ENCODE results near the gene BRPF3. TPM values are rescaled to one million over a fixed set of nuclear protein-coding genes. Genes with fewer than 3 reads are reported as not detected.

BRPF3 gene
- total and polyA plus RNA-seq, 2 of the 13 experiments (the other 11 are each of a cell fraction or from before 2014, with no cell fraction given) = 12.3 to 22.9 TPM

DNA sequence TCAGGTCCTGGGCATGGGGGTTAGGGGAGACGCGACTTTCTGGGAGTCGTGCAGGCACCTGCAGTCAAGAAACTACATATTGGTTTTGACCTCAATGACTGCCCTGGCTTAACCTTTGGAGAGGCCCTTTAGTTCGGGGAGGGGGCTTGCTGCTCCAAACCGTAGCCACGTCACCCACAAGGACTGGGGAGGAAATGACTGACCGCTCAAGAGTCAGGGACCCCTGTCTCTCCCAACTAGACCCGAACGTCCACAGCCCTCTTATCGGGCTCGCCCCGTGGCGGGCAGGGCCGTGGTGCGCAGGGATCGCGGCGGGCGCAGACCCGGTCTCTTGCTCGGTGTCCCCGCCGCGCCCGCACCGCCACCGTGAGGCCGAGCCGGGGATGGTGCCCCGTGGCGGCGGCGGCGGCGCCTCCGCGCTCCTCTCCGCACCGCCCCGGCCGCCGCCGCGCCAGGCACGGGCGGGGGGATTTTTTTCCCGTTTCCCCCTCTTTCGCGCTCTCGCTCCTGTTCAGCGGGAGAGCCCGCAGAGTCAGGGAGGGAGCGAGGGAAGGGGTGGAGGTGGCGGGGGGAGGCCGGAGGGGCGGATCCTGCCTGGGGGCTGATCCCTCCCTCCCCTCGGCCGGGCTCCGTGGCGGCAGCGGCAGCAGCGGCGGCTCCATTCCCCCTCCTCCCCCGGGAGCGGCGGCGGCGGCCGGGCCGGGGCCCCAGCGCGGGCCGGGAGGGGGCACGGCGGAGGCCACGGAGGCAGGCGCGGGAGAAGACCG lies at the start of gene BRPF3 (continued):
- no peak for TF ChIP-seq ZNF136 (CRISPR knock-in tag; IDR thresholded peaks at IDR 0.05; ENCODE audit: low read depth)
- TF ChIP-seq HMGA1 (CRISPR knock-in tag; conservative IDR thresholded peaks at IDR 0.05) = no peak
- TF ChIP-seq CBFB (CRISPR knock-in tag; IDR thresholded peaks at IDR 0.05) = 0 out of 2 replicates have a peak, but pooled peaks have one; percentile 27
- TF ChIP-seq YY1 (IDR thresholded peaks at IDR 0.05; ENCODE audit: insufficient read depth, insufficient replicate concordance, low read depth, low read length) = peak; percentile 49
- TF ChIP-seq, protein P1, sequence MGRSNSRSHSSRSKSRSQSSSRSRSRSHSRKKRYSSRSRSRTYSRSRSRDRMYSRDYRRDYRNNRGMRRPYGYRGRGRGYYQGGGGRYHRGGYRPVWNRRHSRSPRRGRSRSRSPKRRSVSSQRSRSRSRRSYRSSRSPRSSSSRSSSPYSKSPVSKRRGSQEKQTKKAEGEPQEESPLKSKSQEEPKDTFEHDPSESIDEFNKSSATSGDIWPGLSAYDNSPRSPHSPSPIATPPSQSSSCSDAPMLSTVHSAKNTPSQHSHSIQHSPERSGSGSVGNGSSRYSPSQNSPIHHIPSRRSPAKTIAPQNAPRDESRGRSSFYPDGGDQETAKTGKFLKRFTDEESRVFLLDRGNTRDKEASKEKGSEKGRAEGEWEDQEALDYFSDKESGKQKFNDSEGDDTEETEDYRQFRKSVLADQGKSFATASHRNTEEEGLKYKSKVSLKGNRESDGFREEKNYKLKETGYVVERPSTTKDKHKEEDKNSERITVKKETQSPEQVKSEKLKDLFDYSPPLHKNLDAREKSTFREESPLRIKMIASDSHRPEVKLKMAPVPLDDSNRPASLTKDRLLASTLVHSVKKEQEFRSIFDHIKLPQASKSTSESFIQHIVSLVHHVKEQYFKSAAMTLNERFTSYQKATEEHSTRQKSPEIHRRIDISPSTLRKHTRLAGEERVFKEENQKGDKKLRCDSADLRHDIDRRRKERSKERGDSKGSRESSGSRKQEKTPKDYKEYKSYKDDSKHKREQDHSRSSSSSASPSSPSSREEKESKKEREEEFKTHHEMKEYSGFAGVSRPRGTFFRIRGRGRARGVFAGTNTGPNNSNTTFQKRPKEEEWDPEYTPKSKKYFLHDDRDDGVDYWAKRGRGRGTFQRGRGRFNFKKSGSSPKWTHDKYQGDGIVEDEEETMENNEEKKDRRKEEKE (IDR thresholded peaks at IDR 0.05) = no peak
- peak; percentile 10; the same call in 1 of the 2 replicates for TF ChIP-seq ETV5 (CRISPR knock-in tag; IDR thresholded peaks at IDR 0.05; ENCODE audit: borderline replicate concordance)
- TF ChIP-seq HNF4G (IDR thresholded peaks at IDR 0.05; ENCODE audit: borderline replicate concordance, low read depth, low read length) = peak; percentile 84; the same call in 1 of the 2 replicates
- no peak; the same call in 1 of the 2 replicates for TF ChIP-seq HNF4G (CRISPR knock-in tag; IDR thresholded peaks at IDR 0.05; ENCODE audit: borderline replicate concordance, low read depth)
- peak; percentile 82 for TF ChIP-seq ZNF431 (CRISPR knock-in tag; IDR thresholded peaks at IDR 0.05; ENCODE audit: borderline replicate concordance, low read depth)
- peak; percentile 81 for TF ChIP-seq ZBTB25 (CRISPR knock-in tag; IDR thresholded peaks at IDR 0.05)
- peak; percentile 71; the same call in 1 of the 2 replicates for TF ChIP-seq DNMT1 (CRISPR knock-in tag; IDR thresholded peaks at IDR 0.05)
- TF ChIP-seq CBX2 (IDR thresholded peaks at IDR 0.05; ENCODE audit: low read depth, low read length) = no peak
- no peak for TF ChIP-seq CBX2 (CRISPR knock-in tag; IDR thresholded peaks at IDR 0.05; ENCODE audit: low read depth)
- no peak for TF ChIP-seq SRSF9 (IDR thresholded peaks at IDR 0.05; ENCODE audit: borderline replicate concordance, insufficient read depth, low read depth, low read length, poor library complexity, severe bottlenecking)
- TF ChIP-seq HES4 (CRISPR knock-in tag; IDR thresholded peaks at IDR 0.05; ENCODE audit: borderline replicate concordance) = peak; percentile 48; the same call in 1 of the 2 replicates
- TF ChIP-seq, protein P2, sequence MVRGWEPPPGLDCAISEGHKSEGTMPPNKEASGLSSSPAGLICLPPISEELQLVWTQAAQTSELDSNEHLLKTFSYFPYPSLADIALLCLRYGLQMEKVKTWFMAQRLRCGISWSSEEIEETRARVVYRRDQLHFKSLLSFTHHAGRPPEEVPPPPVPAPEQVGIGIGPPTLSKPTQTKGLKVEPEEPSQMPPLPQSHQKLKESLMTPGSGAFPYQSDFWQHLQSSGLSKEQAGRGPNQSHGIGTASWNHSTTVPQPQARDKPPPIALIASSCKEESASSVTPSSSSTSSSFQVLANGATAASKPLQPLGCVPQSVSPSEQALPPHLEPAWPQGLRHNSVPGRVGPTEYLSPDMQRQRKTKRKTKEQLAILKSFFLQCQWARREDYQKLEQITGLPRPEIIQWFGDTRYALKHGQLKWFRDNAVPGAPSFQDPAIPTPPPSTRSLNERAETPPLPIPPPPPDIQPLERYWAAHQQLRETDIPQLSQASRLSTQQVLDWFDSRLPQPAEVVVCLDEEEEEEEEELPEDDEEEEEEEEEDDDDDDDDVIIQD (CRISPR knock-in tag; IDR thresholded peaks at IDR 0.05; ENCODE audit: low read depth) = 0 out of 2 replicates have a peak, but pooled peaks have one; percentile 17
- TF ChIP-seq ZFY (CRISPR knock-in tag; IDR thresholded peaks at IDR 0.05) = peak; percentile 64; the same call in 1 of the 2 replicates

All from HepG2 (cell line).